Measurements from ENCODE around the gene ANGPTL8. TPM values are rescaled to one million over a fixed set of nuclear protein-coding genes. Genes with fewer than 3 reads are reported as not detected.

The ANGPTL8 gene
- total and polyA plus RNA-seq, 2 experiments from 2014 or later = not detected

- no peak for TF ChIP-seq ZNF462 (CRISPR knock-in tag; IDR thresholded peaks at IDR 0.05)
- no peak for TF ChIP-seq JUNB (IDR thresholded peaks at IDR 0.05; ENCODE audit: unreplicated experiment)
- TF ChIP-seq EZH2phosphoT487 (IDR thresholded peaks at IDR 0.05; ENCODE audit: unreplicated experiment) = no peak
- no peak for TF ChIP-seq NANOG (IDR thresholded peaks at IDR 0.05; ENCODE audit: borderline replicate concordance)
- no peak for TF ChIP-seq ZNF114 (CRISPR knock-in tag; IDR thresholded peaks at IDR 0.05)
Measured at GRCh38 chr19:11243798-11244169, 4.4 kb downstream of the ANGPTL8 start (continued).

- 0 out of 2 replicates have a peak, but pooled peaks cover 3% of the 10 kb centered on the region for H3F3A ChIP-seq (replicated peaks; ENCODE audit: low read depth)
- no peaks in the 10 kb centered on the region; the same call in 1 of the 2 replicates for H4K20me1 ChIP-seq (replicated peaks; ENCODE audit: insufficient read depth)
- no peak for DNase-seq (ENCODE audit: low spot score)
- H3K36me3 ChIP-seq (ENCODE audit: insufficient read depth) = peaks cover 6% of the 10 kb centered on the region; the same call in 1 of the 2 replicates
- H3K79me2 ChIP-seq (replicated peaks; ENCODE audit: insufficient read depth) = no peaks in the 10 kb centered on the region
- no peaks in the 10 kb centered on the region for H3K27me3 ChIP-seq (ENCODE audit: insufficient read depth)
- H3K4me1 ChIP-seq (ENCODE audit: insufficient read depth) = no peaks in the 10 kb centered on the region
- H3K9me2 ChIP-seq (ENCODE audit: insufficient read depth) = no peaks in the 10 kb centered on the region
- H3K9me3 Mint-ChIP-seq = no peaks in the 10 kb centered on the region
- ATAC-seq = no peak
- no peak overlapping the region for H3K4me3 Mint-ChIP-seq
- H3K27ac Mint-ChIP-seq = no peak overlapping the region
- H2AFZ ChIP-seq = no peak overlapping the region
- H3K27ac ChIP-seq (ENCODE audit: low read depth) = no peak overlapping the region
- peaks cover 10% of the 10 kb centered on the region for H3K27me3 Mint-ChIP-seq (ENCODE audit: insufficient read depth, low read depth, poor library complexity)
- H3K4me3 ChIP-seq = no peak overlapping the region
- H3K4me1 Mint-ChIP-seq = 0 out of 3 replicates have a peak, but pooled peaks cover 4% of the 10 kb centered on the region
- H3K36me3 Mint-ChIP-seq (ENCODE audit: low read depth) = peaks cover 34% of the 10 kb centered on the region
- H3K4me2 ChIP-seq = no peak overlapping the region
- TF ChIP-seq EZH2phosphoT487 (IDR thresholded peaks at IDR 0.05; ENCODE audit: unreplicated experiment) = no peak
- no peak for TF ChIP-seq CTCF (conservative IDR thresholded peaks at IDR 0.05; ENCODE audit: low read depth in 2 of 2)
- no peak for TF ChIP-seq JUNB (IDR thresholded peaks at IDR 0.05; ENCODE audit: unreplicated experiment)
- TF ChIP-seq ZNF114 (CRISPR knock-in tag; IDR thresholded peaks at IDR 0.05) = no peak
- TF ChIP-seq POLR2AphosphoS5 (IDR thresholded peaks at IDR 0.05; ENCODE audit: low read depth) = no peak
- TF ChIP-seq STAT1 (IDR thresholded peaks at IDR 0.05; ENCODE audit: unreplicated experiment) = no peak
- no peak for TF ChIP-seq REST (IDR thresholded peaks at IDR 0.05; ENCODE audit: unreplicated experiment)
Measured at GRCh38 chr19:11244846-11245589, 5.6 kb downstream of the ANGPTL8 start.
